Measurements from ENCODE around the gene CFAP299. TPM values are rescaled to one million over a fixed set of nuclear protein-coding genes. Genes with fewer than 3 reads are reported as not detected.

CFAP299 gene
- total RNA-seq, 1 experiment from 2014 or later, result not detected

- no peak for TF ChIP-seq EZH2 (IDR thresholded peaks at IDR 0.05; ENCODE audit: low read depth)
- TF ChIP-seq, protein P1, sequence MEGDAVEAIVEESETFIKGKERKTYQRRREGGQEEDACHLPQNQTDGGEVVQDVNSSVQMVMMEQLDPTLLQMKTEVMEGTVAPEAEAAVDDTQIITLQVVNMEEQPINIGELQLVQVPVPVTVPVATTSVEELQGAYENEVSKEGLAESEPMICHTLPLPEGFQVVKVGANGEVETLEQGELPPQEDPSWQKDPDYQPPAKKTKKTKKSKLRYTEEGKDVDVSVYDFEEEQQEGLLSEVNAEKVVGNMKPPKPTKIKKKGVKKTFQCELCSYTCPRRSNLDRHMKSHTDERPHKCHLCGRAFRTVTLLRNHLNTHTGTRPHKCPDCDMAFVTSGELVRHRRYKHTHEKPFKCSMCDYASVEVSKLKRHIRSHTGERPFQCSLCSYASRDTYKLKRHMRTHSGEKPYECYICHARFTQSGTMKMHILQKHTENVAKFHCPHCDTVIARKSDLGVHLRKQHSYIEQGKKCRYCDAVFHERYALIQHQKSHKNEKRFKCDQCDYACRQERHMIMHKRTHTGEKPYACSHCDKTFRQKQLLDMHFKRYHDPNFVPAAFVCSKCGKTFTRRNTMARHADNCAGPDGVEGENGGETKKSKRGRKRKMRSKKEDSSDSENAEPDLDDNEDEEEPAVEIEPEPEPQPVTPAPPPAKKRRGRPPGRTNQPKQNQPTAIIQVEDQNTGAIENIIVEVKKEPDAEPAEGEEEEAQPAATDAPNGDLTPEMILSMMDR (conservative IDR thresholded peaks at IDR 0.05), result no peak
- POLR2A ChIA-PET (ENCODE audit: unreplicated experiment), result interaction anchor here (0.7 kb wide), 1 partner anchor 13 kb away, joined by 6 read pairs; no protein-coding TSS in a partner anchor
- BruUV-seq (replicated peaks), result no TSS peak
- Histone ChIP-seq H3K4me3 (no peak overlapping the region), H3K4me2 (peak overlapping the region; percentile 51), H2AFZ (peak overlapping the region; percentile 67; the same call in 1 of the 2 replicates), H3K36me3 (ENCODE audit: low read depth) (no peaks in the 10 kb centered on the region), H4K20me1 (ENCODE audit: insufficient read depth) (no peaks in the 10 kb centered on the region), H3K27ac (peak overlapping the region; percentile 54), H3K27me3 (ENCODE audit: insufficient read depth, low read depth) (no peaks in the 10 kb centered on the region), H3K9me2 (ENCODE audit: insufficient read depth) (no peaks in the 10 kb centered on the region), H3K4me1 (replicated peaks; ENCODE audit: insufficient read depth) (peaks cover 28% of the 10 kb centered on the region), H3F3A (ENCODE audit: insufficient read depth, low read depth) (no peaks in the 10 kb centered on the region), H3K9me3 (ENCODE audit: insufficient read depth, low read depth) (no peaks in the 10 kb centered on the region), H3K79me2 (ENCODE audit: low read depth) (no peaks in the 10 kb centered on the region)
- peak; percentile 14 to 72 for DNase-seq
- intact Hi-C loops (cut with micrococcal nuclease; ENCODE audit: unreplicated experiment), result no loop called here
- CTCF ChIA-PET, result no interaction called here
These were observed 585.9 kb downstream of the CFAP299 start for GRCh38 chr4:80921441-80921840.

DNA sequence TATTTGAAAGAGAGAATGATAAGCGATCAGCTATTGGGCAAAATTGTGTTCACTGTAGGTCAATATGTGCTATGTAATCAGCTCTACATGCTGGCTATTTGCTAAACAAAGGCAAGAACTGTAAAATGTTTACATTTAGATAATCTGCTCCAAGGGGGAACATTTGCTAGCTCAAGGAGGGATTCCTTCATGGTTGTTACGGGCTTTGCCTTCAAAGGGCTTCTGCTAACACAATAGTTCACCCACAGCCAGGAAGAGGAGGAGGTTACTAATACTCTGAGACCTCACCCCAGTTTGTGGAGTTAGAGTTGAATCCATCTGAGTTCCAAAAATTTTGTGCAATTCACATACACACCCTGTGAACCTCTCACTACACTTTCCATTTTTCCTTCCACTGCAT, 587.4 kb downstream of the CFAP299 start:
- TF ChIP-seq, protein P1 (conservative IDR thresholded peaks at IDR 0.05), result no peak
- no peak for TF ChIP-seq EZH2 (IDR thresholded peaks at IDR 0.05; ENCODE audit: low read depth)
- no peaks in the 10 kb centered on the region for H3K9me3 ChIP-seq (ENCODE audit: insufficient read depth, low read depth)
- H3K4me1 ChIP-seq (replicated peaks; ENCODE audit: insufficient read depth), result peaks cover 26% of the 10 kb centered on the region
- DNase-seq, result no peak
- no peak overlapping the region for H3K27ac ChIP-seq
- intact Hi-C loops (cut with micrococcal nuclease; ENCODE audit: unreplicated experiment), result no loop called here
- no peaks in the 10 kb centered on the region for H4K20me1 ChIP-seq (ENCODE audit: insufficient read depth)
- no peaks in the 10 kb centered on the region for H3K36me3 ChIP-seq (ENCODE audit: low read depth)
- H3K4me3 ChIP-seq, result no peak overlapping the region
- H2AFZ ChIP-seq, result no peak overlapping the region
- no TSS peak for BruUV-seq (replicated peaks)
- no peaks in the 10 kb centered on the region for H3K79me2 ChIP-seq (ENCODE audit: low read depth)
- H3K27me3 ChIP-seq (ENCODE audit: insufficient read depth, low read depth), result no peaks in the 10 kb centered on the region
- ChIA-PET POLR2A (ENCODE audit: unreplicated experiment) (no interaction called here), CTCF (no interaction called here)
- no peak overlapping the region for H3K4me2 ChIP-seq
- no peaks in the 10 kb centered on the region for H3K9me2 ChIP-seq (ENCODE audit: insufficient read depth)
- H3F3A ChIP-seq (ENCODE audit: insufficient read depth, low read depth), result no peaks in the 10 kb centered on the region

GRCh38 chr4:80925293-80925692, 589.8 kb downstream of the CFAP299 start:
- no peak overlapping the region for H2AFZ ChIP-seq
- intact Hi-C loops (cut with micrococcal nuclease; ENCODE audit: unreplicated experiment), result no loop called here
- no peaks in the 10 kb centered on the region for H3F3A ChIP-seq (ENCODE audit: insufficient read depth, low read depth)
- TF ChIP-seq, protein P1 (conservative IDR thresholded peaks at IDR 0.05), result no peak
- TF ChIP-seq EZH2 (IDR thresholded peaks at IDR 0.05; ENCODE audit: low read depth), result no peak
- no peaks in the 10 kb centered on the region for H3K9me2 ChIP-seq (ENCODE audit: insufficient read depth)
- no TSS peak for BruUV-seq (replicated peaks)
- no peak overlapping the region for H3K4me3 ChIP-seq
- H3K36me3 ChIP-seq (ENCODE audit: low read depth), result no peaks in the 10 kb centered on the region
- no peaks in the 10 kb centered on the region for H3K27me3 ChIP-seq (ENCODE audit: insufficient read depth, low read depth)
- ChIA-PET CTCF (no interaction called here), POLR2A (ENCODE audit: unreplicated experiment) (no interaction called here)
- no peak overlapping the region for H3K4me2 ChIP-seq
- peaks cover 20% of the 10 kb centered on the region for H3K4me1 ChIP-seq (replicated peaks; ENCODE audit: insufficient read depth)
- no peaks in the 10 kb centered on the region for H3K79me2 ChIP-seq (ENCODE audit: low read depth)
- no peak for DNase-seq
- no peak overlapping the region for H3K27ac ChIP-seq
- no peaks in the 10 kb centered on the region for H3K9me3 ChIP-seq (ENCODE audit: insufficient read depth, low read depth)
- H4K20me1 ChIP-seq (ENCODE audit: insufficient read depth), result no peaks in the 10 kb centered on the region
